ENCODE measurements around the gene ACTR5. TPM values are rescaled to one million over a fixed set of nuclear protein-coding genes. Genes with fewer than 3 reads are reported as not detected.

Gene ACTR5
- total and polyA plus RNA-seq, 2 of the 13 experiments (the other 11 are each of a cell fraction or from before 2014, with no cell fraction given): 19.5 to 20.5 TPM

GRCh38 chr20:38805958-38806854 is 57.9 kb downstream of the ACTR5 start (continued):
- TF ChIP-seq ZNF687 (CRISPR knock-in tag; IDR thresholded peaks at IDR 0.05) (peak; percentile 35; the same call in 1 of the 2 replicates), XRCC5 (optimal IDR thresholded peaks at IDR 0.05; ENCODE audit: low read length) (no peak), ZBTB44 (CRISPR knock-in tag; IDR thresholded peaks at IDR 0.05) (no peak), ZNF800 (CRISPR knock-in tag; IDR thresholded peaks at IDR 0.05) (0 out of 2 replicates have a peak, but pooled peaks have one; percentile 53), PBX3 (CRISPR knock-in tag; IDR thresholded peaks at IDR 0.05; ENCODE audit: borderline replicate concordance) (no peak), ZSCAN22 (CRISPR knock-in tag; IDR thresholded peaks at IDR 0.05) (no peak), HMG20A (CRISPR knock-in tag; IDR thresholded peaks at IDR 0.05; ENCODE audit: borderline replicate concordance) (no peak), KLF15 (CRISPR knock-in tag; IDR thresholded peaks at IDR 0.05; ENCODE audit: borderline replicate concordance) (no peak), ZNF558 (CRISPR knock-in tag; IDR thresholded peaks at IDR 0.05; ENCODE audit: borderline replicate concordance) (no peak), ATF7-NPFF (CRISPR knock-in tag; IDR thresholded peaks at IDR 0.05; ENCODE audit: low read depth) (0 out of 2 replicates have a peak, but pooled peaks have one; percentile 41), RFX5 (IDR thresholded peaks at IDR 0.05; ENCODE audit: low read depth, low read length) (no peak), AGO1 (IDR thresholded peaks at IDR 0.05; ENCODE audit: low read depth, low read length, poor library complexity, severe bottlenecking) (no peak), STAT6 (CRISPR knock-in tag; IDR thresholded peaks at IDR 0.05; ENCODE audit: borderline replicate concordance) (no peak)
